ENCODE measurements around the gene KPNB1. TPM values are rescaled to one million over a fixed set of nuclear protein-coding genes. Genes with fewer than 3 reads are reported as not detected.

The KPNB1 gene
- total and polyA plus RNA-seq, 10 of the 15 experiments (the other 5 are each of a cell fraction or from before 2014, with no cell fraction given) = 67.8 to 525 (median 246) TPM

DNA sequence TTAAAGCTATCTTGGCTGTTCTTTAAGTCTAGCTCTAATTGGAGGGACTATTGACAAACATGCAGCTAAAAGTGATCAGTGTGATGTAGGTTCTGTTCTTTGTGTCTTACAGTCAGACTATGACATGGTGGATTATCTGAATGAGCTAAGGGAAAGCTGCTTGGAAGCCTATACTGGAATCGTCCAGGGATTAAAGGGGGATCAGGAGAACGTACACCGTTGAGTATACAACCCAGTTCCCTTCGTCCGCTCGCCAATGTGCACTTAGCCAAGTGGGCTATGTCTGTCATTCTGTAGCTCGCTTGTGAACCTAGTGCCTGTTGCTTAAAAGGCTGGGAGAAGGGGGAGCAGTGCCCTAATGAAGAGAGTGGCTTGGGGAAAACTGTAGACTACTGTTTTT, 28.5 kb downstream of the KPNB1 start:
- ChIA-PET POLR2A (no interaction called here), RAD21 (ENCODE audit: unreplicated experiment) (interaction anchor here (0.8 to 1.2 kb wide), 3 partner anchors 23 to 29 kb away, joined by 3 to 4 read pairs (median 3); partner anchors contain the start of gene KPNB1), SMC1A (ENCODE audit: uncharacterized antibody, unreplicated experiment) (interaction anchor here (1.1 to 2.2 kb wide), 4 partner anchors 10 to 23 kb away, joined by 4 to 5 read pairs (median 4); no protein-coding TSS in a partner anchor), CTCF (interaction anchor here (0.6 to 6.1 kb wide), 8 partner anchors 8 to 124 kb away, joined by 3 to 47 read pairs (median 4); no protein-coding TSS in a partner anchor)
- peaks cover 30 to 60% of the 10 kb centered on the region in 2 experiments for H3K36me3 ChIP-seq (ENCODE audit: control insufficient read depth in 2 of 2, insufficient read depth in 2 of 2, low read length in 1 of 2)
- in situ Hi-C loops (cut with MboI) = no loop called here
- WGBS (ENCODE audit: insufficient coverage, insufficient replicate concordance, low lambda C conversion rate, missing lambda C conversion rate) = 77% methylated on average over 7 of the region's 7 CpGs
- no peak overlapping the region for H3K4me3 ChIP-seq
- no peak for TF ChIP-seq TCF3 (IDR thresholded peaks at IDR 0.05; ENCODE audit: borderline replicate concordance, insufficient read depth, low read depth, low read length)
- TF ChIP-seq DPF2 (IDR thresholded peaks at IDR 0.05) = no peak
- no peak for TF ChIP-seq MYC (IDR thresholded peaks at IDR 0.05; ENCODE audit: insufficient read depth, insufficient read length, insufficient replicate concordance, low read length, severe bottlenecking)
- TF ChIP-seq, protein P1, sequence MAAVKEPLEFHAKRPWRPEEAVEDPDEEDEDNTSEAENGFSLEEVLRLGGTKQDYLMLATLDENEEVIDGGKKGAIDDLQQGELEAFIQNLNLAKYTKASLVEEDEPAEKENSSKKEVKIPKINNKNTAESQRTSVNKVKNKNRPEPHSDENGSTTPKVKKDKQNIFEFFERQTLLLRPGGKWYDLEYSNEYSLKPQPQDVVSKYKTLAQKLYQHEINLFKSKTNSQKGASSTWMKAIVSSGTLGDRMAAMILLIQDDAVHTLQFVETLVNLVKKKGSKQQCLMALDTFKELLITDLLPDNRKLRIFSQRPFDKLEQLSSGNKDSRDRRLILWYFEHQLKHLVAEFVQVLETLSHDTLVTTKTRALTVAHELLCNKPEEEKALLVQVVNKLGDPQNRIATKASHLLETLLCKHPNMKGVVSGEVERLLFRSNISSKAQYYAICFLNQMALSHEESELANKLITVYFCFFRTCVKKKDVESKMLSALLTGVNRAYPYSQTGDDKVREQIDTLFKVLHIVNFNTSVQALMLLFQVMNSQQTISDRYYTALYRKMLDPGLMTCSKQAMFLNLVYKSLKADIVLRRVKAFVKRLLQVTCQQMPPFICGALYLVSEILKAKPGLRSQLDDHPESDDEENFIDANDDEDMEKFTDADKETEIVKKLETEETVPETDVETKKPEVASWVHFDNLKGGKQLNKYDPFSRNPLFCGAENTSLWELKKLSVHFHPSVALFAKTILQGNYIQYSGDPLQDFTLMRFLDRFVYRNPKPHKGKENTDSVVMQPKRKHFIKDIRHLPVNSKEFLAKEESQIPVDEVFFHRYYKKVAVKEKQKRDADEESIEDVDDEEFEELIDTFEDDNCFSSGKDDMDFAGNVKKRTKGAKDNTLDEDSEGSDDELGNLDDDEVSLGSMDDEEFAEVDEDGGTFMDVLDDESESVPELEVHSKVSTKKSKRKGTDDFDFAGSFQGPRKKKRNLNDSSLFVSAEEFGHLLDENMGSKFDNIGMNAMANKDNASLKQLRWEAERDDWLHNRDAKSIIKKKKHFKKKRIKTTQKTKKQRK (IDR thresholded peaks at IDR 0.05; ENCODE audit: low read depth, low read length) = no peak
- no peak for TF ChIP-seq ATF7 (IDR thresholded peaks at IDR 0.05; ENCODE audit: low read depth)
- no peak overlapping the region for H2AFZ ChIP-seq (ENCODE audit: control insufficient read depth, low read depth, low read length)
- BruUV-seq (replicated peaks) = no TSS peak
- H3K9me3 ChIP-seq (replicated peaks; ENCODE audit: control insufficient read depth, insufficient read depth, low read length) = no peaks in the 10 kb centered on the region
- no peak for DNase-seq (ENCODE audit: low read depth, low spot score)
- intact Hi-C loops (cut with micrococcal nuclease; ENCODE audit: unreplicated experiment) = no loop called here
- no peak overlapping the region for H3K27ac ChIP-seq (ENCODE audit: control insufficient read depth, insufficient read depth)
- no peak overlapping the region for H3K9ac ChIP-seq (ENCODE audit: control insufficient read depth, insufficient read depth, low read length)
- FAIRE-seq = no peak
- no peaks in the 10 kb centered on the region for H3K27me3 ChIP-seq (replicated peaks in 1 of 2; ENCODE audit: control insufficient read depth in 2 of 2, insufficient read depth in 2 of 2, low read length in 1 of 2)
- ATAC-seq = no peak
- H3K4me2 ChIP-seq (ENCODE audit: control insufficient read depth, insufficient read depth) = no peak overlapping the region
- H4K20me1 ChIP-seq (ENCODE audit: control insufficient read depth, insufficient read depth) = no peaks in the 10 kb centered on the region
- no peaks in the 10 kb centered on the region; the same call in 1 of the 2 replicates for H3K79me2 ChIP-seq (ENCODE audit: control insufficient read depth, insufficient read depth, low read length)
- H3K4me1 ChIP-seq (ENCODE audit: control insufficient read depth, insufficient read depth, low read length) = no peaks in the 10 kb centered on the region

All from GM12878 (cell line).